HepG2 (cell line): Measurements from ENCODE around the gene PEX11B. TPM values are rescaled to one million over a fixed set of nuclear protein-coding genes. Genes with fewer than 3 reads are reported as not detected.

Experiments
- ATF1 ChIP-seq: IDR thresholded peaks from 2 replicates; pipeline ENCODE4 v1.6.1; 2016; ENCODE audit warnings: mild to moderate bottlenecking, control low read depth
- BATF2 ChIP-seq: sonication (generic); formaldehyde crosslinking; IDR thresholded peaks from 2 replicates; pipeline ENCODE4 v1.8.0; 2022; ENCODE audit warnings: mild to moderate bottlenecking, missing genetic modification reagents, moderate library complexity
- ERF ChIP-seq: IDR thresholded peaks from 2 replicates; pipeline ENCODE4 v1.6.1; 2018; ENCODE audit warnings: missing biosample characterization, missing genetic modification reagents
- GMEB1 ChIP-seq: sonication (generic); formaldehyde crosslinking; IDR thresholded peaks from 2 replicates; pipeline ENCODE4 v1.5.1; 2020; ENCODE audit warnings: missing genetic modification reagents, mild to moderate bottlenecking, borderline replicate concordance
- HHEX ChIP-seq: IDR thresholded peaks from 2 replicates; pipeline ENCODE4 v1.6.1; 2016; ENCODE audit warnings: control low read depth
- HNRNPUL1 ChIP-seq: fragments of 200-400 bp; formaldehyde crosslinking; IDR thresholded peaks from 2 replicates; pipeline ENCODE4 v1.6.1; 2017; ENCODE audit warnings: low read depth, mild to moderate bottlenecking, low read length, moderate library complexity
- KDM5A ChIP-seq: fragments of 200-600 bp; sonication (generic); IDR thresholded peaks from 2 replicates; pipeline ENCODE4 v1.7.0; 2018; ENCODE audit warnings: antibody characterized with exemption, mild to moderate bottlenecking, low read length, borderline replicate concordance
- NBN ChIP-seq: fragments of 450-650 bp; conservative IDR thresholded peaks from 2 replicates; pipeline ENCODE4 v1.6.1; 2017
- NFKB2 ChIP-seq: sonication (generic); formaldehyde crosslinking; IDR thresholded peaks from 2 replicates; pipeline ENCODE4 v1.4.0; 2020; ENCODE audit warnings: missing genetic modification reagents, borderline replicate concordance
- TFDP1 ChIP-seq: IDR thresholded peaks from 2 replicates; pipeline ENCODE4 v1.6.1; 2016; ENCODE audit warnings: missing compliant biosample characterization, missing genetic modification reagents, borderline replicate concordance
- ZNF263 ChIP-seq: sonication (generic); formaldehyde crosslinking; IDR thresholded peaks from 2 replicates; pipeline ENCODE4 v1.4.0; 2020; ENCODE audit warnings: missing genetic modification reagents
- ZNF274 ChIP-seq: sonication (generic); formaldehyde crosslinking; IDR thresholded peaks from 2 replicates; pipeline ENCODE4 v1.5.1; 2020; ENCODE audit warnings: mild to moderate bottlenecking, missing genetic modification reagents
- ZSCAN25 ChIP-seq: sonication (generic); formaldehyde crosslinking; IDR thresholded peaks from 2 replicates; pipeline ENCODE4 v1.8.0; 2022; ENCODE audit warnings: mild to moderate bottlenecking, missing genetic modification reagents
- polyA plus RNA-seq, 8 experiments: library from polyadenylated mRNA; depleted of rRNA in 3 of 8; stranded (reverse) in 7 of 8; unstranded in 1 of 8; fragments of >200 nt; fragmentation: Illumina TruSeq in 4 of 8; extraction: Trizol in 4 of 8; gene quantifications; 2 replicates each; pipeline versions ENCODE4 v1.2.1 to v1.2.3, GENCODE V29; 2011 to 2016; ENCODE audit warnings: low read depth in 4 of 8, missing spikeins in 1 of 8, mixed read lengths in 1 of 8; ENCODE audit not compliant: insufficient read depth in 1 of 8
- total RNA-seq, 5 experiments: library from RNA; depleted of rRNA; stranded (reverse); fragments of >200 nt; fragmentation: Illumina TruSeq; extraction: Trizol; gene quantifications; 2 replicates each; pipeline ENCODE4 v1.2.3, GENCODE V29; 2016; ENCODE audit warnings: low read depth in 1 of 5
- TF ChIP-seq, protein P1 (sequence below): sonication (generic); formaldehyde crosslinking; IDR thresholded peaks from 2 replicates; pipeline ENCODE4 v1.4.0; 2020; ENCODE audit warnings: mild to moderate bottlenecking, low read depth, missing genetic modification reagents
- TF ChIP-seq, protein P2 (sequence below): sonication (generic); formaldehyde crosslinking; IDR thresholded peaks from 2 replicates; pipeline ENCODE4 v1.4.0; 2020; ENCODE audit warnings: missing genetic modification reagents
- TF ChIP-seq, protein P3 (sequence below): sonication (generic); formaldehyde crosslinking; IDR thresholded peaks from 2 replicates; pipeline ENCODE4 v1.5.0; 2020; ENCODE audit warnings: mild to moderate bottlenecking, missing genetic modification reagents, borderline replicate concordance

PEX11B gene
- total and polyA plus RNA-seq, 2 of the 13 experiments (the other 11 are each of a cell fraction or from before 2014, with no cell fraction given) = 21.6 to 48.4 TPM

- TF ChIP-seq, protein P1, sequence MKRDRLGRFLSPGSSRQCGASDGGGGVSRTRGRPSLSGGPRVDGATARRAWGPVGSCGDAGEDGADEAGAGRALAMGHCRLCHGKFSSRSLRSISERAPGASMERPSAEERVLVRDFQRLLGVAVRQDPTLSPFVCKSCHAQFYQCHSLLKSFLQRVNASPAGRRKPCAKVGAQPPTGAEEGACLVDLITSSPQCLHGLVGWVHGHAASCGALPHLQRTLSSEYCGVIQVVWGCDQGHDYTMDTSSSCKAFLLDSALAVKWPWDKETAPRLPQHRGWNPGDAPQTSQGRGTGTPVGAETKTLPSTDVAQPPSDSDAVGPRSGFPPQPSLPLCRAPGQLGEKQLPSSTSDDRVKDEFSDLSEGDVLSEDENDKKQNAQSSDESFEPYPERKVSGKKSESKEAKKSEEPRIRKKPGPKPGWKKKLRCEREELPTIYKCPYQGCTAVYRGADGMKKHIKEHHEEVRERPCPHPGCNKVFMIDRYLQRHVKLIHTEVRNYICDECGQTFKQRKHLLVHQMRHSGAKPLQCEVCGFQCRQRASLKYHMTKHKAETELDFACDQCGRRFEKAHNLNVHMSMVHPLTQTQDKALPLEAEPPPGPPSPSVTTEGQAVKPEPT (CRISPR knock-in tag) = no peak
- 0 out of 2 replicates have a peak, but pooled peaks have one; percentile 31 for TF ChIP-seq ERF (CRISPR knock-in tag)
- no peak for TF ChIP-seq HNRNPUL1
- TF ChIP-seq TFDP1 = peak; percentile 43; the same call in 1 of the 2 replicates
- peak; percentile 53; the same call in 1 of the 2 replicates for TF ChIP-seq GMEB1 (CRISPR knock-in tag)
- no peak for TF ChIP-seq ATF1 (CRISPR knock-in tag)
- peak; percentile 89 for TF ChIP-seq KDM5A
- TF ChIP-seq ZSCAN25 = peak; percentile 31; the same call in 1 of the 2 replicates
- TF ChIP-seq HHEX (CRISPR knock-in tag) = no peak
- 0 out of 2 replicates have a peak, but pooled peaks have one; percentile 3 for TF ChIP-seq ZNF263
- TF ChIP-seq, protein P2, sequence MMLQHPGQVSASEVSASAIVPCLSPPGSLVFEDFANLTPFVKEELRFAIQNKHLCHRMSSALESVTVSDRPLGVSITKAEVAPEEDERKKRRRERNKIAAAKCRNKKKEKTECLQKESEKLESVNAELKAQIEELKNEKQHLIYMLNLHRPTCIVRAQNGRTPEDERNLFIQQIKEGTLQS (CRISPR knock-in tag) = no peak
- TF ChIP-seq ZNF274 (CRISPR knock-in tag) = no peak
- no peak for TF ChIP-seq NFKB2 (CRISPR knock-in tag)
- no peak for TF ChIP-seq NBN
- TF ChIP-seq, protein P3, sequence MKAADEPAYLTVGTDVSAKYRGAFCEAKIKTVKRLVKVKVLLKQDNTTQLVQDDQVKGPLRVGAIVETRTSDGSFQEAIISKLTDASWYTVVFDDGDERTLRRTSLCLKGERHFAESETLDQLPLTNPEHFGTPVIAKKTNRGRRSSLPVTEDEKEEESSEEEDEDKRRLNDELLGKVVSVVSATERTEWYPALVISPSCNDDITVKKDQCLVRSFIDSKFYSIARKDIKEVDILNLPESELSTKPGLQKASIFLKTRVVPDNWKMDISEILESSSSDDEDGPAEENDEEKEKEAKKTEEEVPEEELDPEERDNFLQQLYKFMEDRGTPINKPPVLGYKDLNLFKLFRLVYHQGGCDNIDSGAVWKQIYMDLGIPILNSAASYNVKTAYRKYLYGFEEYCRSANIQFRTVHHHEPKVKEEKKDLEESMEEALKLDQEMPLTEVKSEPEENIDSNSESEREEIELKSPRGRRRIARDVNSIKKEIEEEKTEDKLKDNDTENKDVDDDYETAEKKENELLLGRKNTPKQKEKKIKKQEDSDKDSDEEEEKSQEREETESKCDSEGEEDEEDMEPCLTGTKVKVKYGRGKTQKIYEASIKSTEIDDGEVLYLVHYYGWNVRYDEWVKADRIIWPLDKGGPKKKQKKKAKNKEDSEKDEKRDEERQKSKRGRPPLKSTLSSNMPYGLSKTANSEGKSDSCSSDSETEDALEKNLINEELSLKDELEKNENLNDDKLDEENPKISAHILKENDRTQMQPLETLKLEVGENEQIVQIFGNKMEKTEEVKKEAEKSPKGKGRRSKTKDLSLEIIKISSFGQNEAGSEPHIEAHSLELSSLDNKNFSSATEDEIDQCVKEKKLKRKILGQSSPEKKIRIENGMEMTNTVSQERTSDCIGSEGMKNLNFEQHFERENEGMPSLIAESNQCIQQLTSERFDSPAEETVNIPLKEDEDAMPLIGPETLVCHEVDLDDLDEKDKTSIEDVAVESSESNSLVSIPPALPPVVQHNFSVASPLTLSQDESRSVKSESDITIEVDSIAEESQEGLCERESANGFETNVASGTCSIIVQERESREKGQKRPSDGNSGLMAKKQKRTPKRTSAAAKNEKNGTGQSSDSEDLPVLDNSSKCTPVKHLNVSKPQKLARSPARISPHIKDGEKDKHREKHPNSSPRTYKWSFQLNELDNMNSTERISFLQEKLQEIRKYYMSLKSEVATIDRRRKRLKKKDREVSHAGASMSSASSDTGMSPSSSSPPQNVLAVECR (CRISPR knock-in tag) = peak; percentile 76; the same call in 1 of the 2 replicates
- TF ChIP-seq BATF2 = no peak
Observed at GRCh38 chr1:145918144-145918991, at the start of gene PEX11B (continued).
